WI38 (cell line): ENCODE data around the gene ZBTB16.

Experiments
- H3K4me3 ChIP-seq: 2 replicates; pipeline ENCODE4 v1.5.1; 2011; ENCODE audit warnings: low read depth, mild to moderate bottlenecking, control low read depth, low read length
- CTCF ChIP-seq: IDR thresholded peaks from 2 replicates; pipeline ENCODE4 v1.5.1; 2012; ENCODE audit warnings: low read depth, mild to moderate bottlenecking, control low read depth, low read length

The ZBTB16 gene

DNA sequence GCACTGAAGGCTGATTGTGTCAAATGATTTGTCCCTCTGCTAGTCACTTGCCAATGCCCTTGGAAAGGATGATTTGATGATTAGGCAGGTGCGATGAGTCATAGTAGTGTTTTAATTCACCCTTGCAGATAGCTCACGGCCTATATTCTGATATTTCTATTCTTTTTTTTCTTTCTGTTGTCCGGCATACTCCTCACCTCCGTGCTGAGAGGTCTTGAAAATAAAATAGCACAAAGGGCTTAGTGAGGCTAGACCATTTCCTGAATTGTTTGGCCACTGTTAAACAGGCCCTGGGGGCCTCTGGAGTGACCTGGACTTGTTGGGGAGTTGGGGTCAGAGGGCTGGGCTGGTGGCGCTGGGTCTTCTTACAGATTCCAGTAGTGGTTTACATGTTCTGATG, 99.8 kb downstream of the ZBTB16 start:
- TF ChIP-seq CTCF, result no peak
- H3K4me3 ChIP-seq, result no peak overlapping the region

DNA sequence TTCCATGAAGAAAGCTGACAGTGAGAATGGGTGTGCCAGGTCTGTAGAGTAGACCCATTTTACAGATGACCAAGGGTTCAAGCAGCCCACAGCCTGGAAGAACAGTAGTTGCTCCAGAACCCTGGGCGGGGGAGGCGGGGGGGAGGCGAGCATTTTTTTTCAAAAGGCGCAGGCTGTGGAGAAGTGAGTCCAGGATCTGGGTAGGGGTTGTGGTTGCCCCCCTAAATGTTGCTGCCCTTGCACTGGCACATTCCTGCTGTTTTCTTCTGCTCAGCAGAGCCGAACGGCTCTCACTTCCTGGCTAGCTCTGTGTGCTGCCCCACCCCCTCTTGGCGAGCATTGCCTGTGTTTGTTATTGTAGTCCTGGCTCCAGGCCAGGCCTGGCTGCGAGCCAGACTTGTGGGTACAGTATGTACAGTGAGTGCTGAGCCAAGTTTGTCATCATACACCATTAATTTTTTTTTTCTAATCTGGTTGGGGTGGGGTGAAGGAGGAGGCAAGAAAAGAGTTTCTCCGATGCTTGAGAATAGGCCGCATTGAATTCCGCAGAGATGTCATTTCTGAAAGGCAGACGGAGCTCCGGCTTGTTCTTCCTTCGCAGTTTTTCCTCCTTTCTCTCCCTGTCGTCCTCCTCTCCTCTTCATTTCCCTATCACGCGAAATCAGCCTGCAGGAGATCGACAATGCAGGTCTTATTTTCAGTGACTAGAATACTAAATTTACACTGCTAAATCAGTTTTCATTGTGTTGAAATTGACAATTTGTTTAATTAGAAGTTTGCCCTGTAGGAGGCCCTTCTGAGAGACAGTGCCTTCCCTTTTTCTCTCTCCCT, 100.5 kb downstream of the ZBTB16 start:
- H3K4me3 ChIP-seq, result no peak overlapping the region
- no peak for TF ChIP-seq CTCF

DNA sequence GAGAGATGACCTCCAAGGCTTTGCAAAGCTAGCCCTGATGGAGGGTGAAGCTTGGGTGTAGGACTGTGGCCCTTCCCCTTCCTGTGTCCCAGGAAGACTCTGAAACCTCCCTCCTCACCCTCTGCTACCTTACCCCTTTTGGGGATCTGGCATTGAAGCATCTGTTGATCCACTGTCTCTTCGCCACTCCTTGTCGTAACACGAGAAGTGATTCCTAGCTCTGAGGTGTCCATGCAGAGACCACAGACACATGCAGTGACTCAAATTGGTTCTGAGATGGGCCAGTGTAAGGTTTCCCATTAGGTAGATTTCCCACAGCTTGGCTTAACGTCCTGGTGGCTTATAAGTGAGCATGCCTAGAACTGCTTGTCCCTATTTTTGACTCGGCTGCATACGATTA, 101.4 kb downstream of the ZBTB16 start:
- TF ChIP-seq CTCF, result no peak
- no peak overlapping the region for H3K4me3 ChIP-seq

DNA sequence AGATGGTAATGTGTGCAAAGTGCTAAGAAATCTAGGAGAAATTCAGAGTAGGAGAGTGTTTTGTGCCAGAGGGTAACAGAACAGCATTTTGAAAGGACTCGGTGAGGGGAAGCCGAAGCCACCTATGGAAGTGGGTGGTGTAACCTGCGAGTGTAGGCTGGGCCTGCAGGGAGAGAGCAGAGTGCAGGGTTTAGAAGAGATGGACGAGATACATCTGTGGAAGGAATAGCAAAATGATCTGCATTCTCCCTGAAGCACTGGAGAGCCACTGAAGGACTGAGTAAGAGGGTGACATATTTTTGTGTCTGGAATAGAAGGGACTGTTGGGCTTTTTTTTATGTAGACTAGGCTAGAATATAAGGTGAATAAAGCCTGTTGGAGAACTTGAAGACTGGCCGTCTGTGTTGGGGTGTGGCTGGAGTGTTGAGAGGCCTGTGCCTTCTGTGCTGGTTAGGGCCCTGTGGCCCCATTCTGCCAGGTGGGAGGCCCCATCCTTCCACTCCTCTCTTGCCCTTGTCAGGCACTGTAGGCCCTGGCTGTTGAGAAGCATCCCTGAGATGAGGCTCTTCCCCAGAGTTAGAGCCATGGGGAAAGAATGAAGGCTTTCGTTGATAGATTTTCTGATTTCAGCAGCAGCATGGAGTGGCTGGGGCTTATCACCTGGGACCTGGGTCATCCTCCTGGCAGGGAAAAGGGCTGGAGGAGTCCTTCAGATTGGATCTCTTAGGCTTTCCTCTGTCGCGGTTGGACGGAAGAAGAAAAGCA, 102.2 kb downstream of the ZBTB16 start:
- H3K4me3 ChIP-seq, result no peak overlapping the region
- TF ChIP-seq CTCF, result no peak

- no peak overlapping the region for H3K4me3 ChIP-seq
- no peak for TF ChIP-seq CTCF
Measured at GRCh38 chr11:114162719-114163123, 103.2 kb downstream of the ZBTB16 start.

DNA sequence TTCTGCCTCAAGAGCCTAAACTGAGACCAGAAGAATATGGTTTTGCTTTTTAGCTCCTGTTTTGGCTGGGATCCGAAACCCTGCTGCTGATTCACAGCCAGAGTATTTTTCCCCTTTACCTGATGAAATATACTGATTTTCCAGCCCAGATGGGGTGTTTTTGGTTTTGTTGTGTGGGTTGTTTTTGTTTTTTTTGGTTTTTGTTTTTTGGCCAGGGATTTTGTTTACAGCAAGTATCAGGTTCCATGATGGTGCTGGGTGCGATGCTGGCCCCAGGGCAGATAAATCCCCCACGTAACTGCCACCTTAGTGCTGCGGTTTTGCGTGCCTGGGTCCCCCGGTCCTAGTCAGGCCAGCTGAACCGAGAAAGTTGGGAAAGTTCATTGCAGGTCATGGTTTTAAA, 103.7 kb downstream of the ZBTB16 start:
- TF ChIP-seq CTCF, result no peak
- no peak overlapping the region for H3K4me3 ChIP-seq

DNA sequence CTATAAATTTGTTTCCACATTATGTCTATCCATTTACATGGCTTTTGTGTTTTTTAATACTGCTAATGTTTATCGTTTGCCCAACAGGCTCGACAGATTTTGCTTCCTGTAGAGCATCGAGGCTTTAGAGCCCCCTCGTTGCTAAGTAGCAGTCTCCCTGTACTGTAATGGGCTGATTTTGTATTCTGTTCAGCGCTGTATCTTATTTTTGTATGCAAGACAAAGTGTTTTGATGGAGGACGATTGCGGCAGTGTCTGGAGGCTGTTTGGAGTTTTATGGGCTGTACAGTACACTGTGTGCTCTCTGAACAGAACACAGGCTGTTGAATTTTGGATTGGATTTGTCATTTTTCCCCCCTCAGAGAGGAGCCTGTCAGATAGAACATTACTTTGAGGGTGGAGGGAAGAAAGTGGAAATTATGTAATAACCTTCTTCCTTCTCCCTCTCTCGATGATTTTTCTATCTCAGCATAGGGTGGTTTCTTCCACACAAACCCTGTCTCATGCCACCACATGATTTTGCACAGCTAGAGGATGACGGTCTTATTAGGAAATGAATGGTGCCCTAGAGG, 104.4 kb downstream of the ZBTB16 start:
- no peak for TF ChIP-seq CTCF
- no peak overlapping the region for H3K4me3 ChIP-seq
